NK-92 (cell line): ENCODE data around the gene GALK1.
"Not testable (repeated sequence)": the region's sequence is repeated elsewhere in the genome, so short reads cannot be mapped to it uniquely, and the experiment has no call there.

ENCODE experiments used
- DNase-seq: peaks from one replicate; lab custom pipeline; 2025; ENCODE audit not compliant: unreplicated experiment; lab: John Stamatoyannopoulos, UW

The GALK1 gene

DNA sequence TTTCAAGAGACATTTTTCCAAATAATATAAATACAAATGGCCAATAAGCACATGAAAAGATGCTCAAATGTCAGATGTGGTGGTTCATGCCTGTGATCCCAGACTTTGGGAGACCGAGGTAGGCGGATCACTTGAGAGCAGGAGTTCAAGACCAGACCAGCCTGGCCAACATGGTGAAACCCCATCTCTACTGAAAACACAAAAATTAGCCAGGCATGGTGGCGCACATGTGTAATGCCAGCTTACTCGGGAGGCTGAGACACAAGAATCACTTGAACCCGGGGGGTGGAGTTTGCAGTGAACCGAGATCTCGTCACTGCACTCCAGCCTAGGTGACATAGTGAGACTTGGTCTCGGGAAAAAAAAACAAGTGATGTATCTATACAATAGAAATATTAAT lies 2.9 kb upstream of the GALK1 start:
- DNase-seq: no peak

DNA sequence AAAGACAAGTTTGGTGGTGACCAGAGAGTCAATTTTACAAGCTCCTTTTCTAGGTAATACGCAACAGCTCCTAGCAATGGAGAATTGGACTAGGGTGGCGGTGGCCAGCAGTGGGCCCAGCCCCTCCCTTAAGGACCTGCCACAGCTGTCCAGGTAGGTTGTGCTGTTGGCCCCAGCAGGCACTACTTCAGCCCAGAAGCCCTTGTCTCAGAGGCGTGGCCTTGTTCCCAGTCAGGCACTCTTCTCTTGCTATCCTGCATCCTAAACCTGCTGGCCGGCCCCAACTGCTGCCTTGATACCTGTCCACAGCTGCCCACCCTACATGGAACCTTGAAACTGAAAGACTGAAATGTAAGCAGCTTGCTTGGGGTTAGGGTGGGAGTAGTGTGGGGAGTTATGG lies 989 bp upstream of the GALK1 start:
- DNase-seq: no peak

GRCh38 chr17:75764417-75764710 lies 628 bp downstream of the GALK1 start:
- DNase-seq: no peak

- no peak for DNase-seq
Observed at GRCh38 chr17:75763613-75764416, 1.2 kb downstream of the GALK1 start.

- no peak for DNase-seq
Observed at GRCh38 chr17:75763269-75763607, 1.8 kb downstream of the GALK1 start.

DNA sequence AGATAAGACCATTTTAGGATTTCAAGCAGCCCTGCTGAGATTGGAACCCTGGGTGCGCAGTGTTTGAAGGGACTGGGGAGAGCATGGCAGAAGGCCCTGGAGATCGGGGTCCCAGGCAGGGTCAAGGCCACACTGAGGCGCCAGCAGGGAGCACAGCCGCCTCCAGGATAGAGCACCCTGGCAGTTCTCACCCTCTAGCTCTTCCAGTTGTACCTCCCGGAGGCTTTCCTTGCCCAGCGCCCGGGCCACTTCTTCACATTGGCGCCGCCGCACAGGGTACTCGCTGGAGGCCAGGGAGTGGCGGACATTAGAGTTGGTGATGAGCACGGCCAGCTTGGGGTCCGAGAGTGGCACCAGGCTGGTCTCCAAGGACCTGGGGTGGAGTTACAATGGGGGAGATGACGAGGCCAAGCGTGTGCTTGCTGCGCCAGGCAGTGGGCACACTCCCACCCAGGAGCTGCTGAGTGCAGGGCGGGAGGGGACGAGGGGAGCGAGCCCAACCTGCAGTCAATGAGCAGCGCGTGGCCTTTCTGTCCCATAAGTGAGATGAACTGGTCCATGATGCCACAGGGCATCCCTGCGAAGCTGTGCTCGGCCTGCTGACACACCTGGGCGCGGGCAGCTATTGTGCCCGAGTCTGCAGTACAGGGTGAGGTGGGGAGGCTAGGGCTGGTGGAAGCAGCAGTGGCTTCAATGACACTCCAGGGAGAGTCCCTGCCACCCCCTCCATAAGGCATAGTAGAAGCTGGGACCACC lies 2.3 kb downstream of the GALK1 start:
- DNase-seq: no peak

- not testable (repeated sequence) for DNase-seq
Observed at GRCh38 chr17:75759978-75760640, 4.9 kb downstream of the GALK1 start.

DNA sequence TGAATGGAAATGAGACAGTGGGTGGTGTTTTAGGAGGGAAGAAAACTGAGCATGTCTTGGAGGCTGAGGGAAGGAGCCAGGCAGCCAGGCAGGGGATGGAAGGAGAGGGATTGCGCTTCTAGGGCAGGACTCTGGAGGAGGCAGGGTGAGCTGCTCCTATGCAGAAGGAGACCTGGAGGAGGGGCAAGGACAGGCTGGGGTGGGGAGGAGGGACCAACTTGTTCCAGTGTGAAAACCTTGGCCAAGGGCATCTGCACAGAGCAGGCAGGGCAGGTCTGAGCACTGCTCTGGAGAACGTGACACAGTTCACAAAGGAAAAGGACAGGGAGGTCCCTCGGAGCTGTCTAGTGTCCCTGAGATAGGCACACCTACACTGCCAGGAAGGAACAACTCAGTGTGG lies 5.5 kb downstream of the GALK1 start:
- DNase-seq: no peak

GRCh38 chr17:75758131-75758905 lies 6.7 kb downstream of the GALK1 start:
- DNase-seq: no peak

DNA sequence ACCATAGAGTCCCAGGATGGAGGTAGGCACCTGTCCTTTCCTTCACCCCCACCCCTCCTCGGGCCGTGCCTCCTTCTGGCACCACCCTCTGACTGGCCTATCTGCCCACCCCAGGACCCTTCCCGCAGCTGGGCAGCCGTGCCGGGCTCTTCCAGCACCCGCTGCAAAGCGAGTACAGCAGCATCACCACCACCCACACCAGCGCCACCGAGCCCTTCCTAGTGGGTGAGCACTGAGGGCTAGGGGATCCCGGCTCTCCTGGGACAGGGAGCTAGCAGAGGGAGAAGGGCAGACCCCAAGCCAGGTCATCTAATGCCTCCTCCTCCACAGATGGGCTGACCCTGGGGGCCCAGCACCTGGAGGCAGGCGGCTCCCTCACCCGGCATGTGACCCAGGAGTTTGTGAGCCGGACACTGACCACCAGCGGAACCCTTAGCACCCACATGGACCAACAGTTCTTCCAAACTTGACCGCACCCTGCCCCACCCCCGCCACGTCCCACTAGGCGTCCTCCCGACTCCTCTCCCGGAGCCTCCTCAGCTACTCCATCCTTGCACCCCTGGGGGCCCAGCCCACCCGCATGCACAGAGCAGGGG lies 7.8 kb downstream of the GALK1 start:
- no peak for DNase-seq

- DNase-seq: no peak
Observed at GRCh38 chr17:75756451-75757085, 8.4 kb downstream of the GALK1 start.

- no peak for DNase-seq
Observed at GRCh38 chr17:75755990-75756389, 9.0 kb downstream of the GALK1 start.

DNA sequence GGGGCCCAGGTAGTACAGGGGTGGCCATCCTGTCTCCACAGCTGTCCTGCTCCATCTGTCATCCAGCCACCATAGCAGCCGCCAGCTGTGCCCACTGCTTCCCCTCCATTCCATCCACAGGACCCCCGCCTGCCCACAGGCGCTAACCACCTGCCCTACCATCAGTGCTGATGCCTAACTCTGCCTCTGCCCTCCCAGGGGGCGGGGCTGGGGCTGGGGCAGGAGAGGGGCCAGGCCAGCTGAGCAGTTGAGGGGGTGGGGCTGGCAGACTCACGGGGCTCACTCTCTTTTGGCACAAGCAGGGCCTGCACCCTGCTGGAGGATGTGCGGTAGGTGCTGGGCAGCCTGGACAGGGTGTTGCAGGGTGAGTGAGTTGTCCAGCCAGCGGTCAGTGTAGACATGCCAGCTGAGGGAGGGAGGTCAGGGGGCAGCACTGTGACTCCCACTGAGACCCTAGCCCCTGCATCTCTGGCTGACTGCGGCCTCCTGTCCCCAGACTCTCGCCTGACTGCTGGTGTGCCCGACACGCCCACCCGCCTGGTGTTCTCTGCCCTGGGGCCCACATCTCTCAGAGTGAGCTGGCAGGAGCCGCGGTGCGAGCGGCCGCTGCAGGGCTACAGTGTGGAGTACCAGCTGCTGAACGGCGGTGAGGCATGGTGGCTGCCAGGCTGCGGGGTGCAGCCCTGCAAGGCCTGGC lies 9.6 kb downstream of the GALK1 start:
- no peak for DNase-seq

DNA sequence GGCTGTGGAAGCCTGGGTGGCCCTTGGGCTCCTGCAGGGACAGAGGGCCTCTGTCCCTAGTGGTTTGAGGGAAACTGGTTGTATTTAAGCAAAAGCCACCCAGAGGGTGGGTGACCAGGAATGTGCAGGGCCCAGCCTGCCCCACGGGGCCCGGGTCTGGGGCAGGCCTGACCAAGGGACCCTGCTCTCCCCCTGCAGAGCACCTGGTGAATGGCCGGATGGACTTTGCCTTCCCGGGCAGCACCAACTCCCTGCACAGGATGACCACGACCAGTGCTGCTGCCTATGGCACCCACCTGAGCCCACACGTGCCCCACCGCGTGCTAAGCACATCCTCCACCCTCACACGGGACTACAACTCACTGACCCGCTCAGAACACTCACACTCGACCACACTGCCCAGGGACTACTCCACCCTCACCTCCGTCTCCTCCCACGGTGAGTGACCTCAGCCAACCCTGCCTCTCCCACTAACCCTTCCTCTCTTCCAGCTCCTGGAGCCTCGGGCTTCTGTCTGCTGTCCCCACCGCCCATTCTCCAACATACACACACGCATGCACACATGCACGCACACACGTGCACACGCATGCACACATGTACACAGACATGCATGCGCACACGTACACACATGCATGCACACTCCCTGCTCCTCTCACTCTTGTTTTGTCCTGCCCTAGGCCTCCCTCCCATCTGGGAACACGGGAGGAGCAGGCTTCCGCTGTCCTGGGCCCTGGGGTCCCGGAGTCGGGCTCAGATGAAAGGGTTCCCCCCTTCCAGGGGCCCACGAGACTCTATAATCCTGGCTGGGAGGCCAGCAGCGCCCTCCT lies 10.4 kb downstream of the GALK1 start:
- no peak for DNase-seq

GRCh38 chr17:75753514-75754377 lies 11.2 kb downstream of the GALK1 start:
- no peak for DNase-seq

GRCh38 chr17:75752802-75753513 lies 12.0 kb downstream of the GALK1 start:
- no peak for DNase-seq

DNA sequence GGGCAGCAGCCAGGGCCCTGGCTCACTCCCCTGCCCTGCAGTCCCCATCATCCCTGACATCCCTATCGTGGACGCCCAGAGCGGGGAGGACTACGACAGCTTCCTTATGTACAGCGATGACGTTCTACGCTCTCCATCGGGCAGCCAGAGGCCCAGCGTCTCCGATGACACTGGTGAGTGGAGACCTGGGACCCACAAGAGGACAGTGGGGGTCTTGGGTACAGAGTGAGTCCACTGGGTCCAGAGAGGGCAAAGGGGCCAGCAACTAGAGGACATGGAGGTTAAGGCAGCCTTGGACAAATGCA lies 12.6 kb downstream of the GALK1 start:
- DNase-seq: no peak
